HG03025 (cell line): ENCODE data around the gene GYG2.
"Not testable (repeated sequence)": the region's sequence is repeated elsewhere in the genome, so short reads cannot be mapped to it uniquely, and the experiment has no call there.

ENCODE experiments used
- ATAC-seq: cut with Tn5 transposase; IDR thresholded peaks from one replicate; pipeline ENCODE4 v1.9.1; 2021; ENCODE audit warnings: mild to moderate bottlenecking, moderate library complexity; ENCODE audit not compliant: unreplicated experiment, low FRiP score

GYG2 gene

GRCh38 chrX:2863646-2864045 is 34.9 kb downstream of the GYG2 start:
- no peak for ATAC-seq

- no peak for ATAC-seq
Observed at GRCh38 chrX:2867206-2867605, 38.5 kb downstream of the GYG2 start.

- no peak for ATAC-seq
Observed at GRCh38 chrX:2870650-2871049, 41.9 kb downstream of the GYG2 start.

- ATAC-seq, result no peak
Observed at GRCh38 chrX:2871831-2872230, 43.1 kb downstream of the GYG2 start.

- no peak for ATAC-seq
Observed at GRCh38 chrX:2872671-2873277, 44.0 kb downstream of the GYG2 start.

- ATAC-seq, result no peak
Observed at GRCh38 chrX:2874222-2875135, 45.7 kb downstream of the GYG2 start.

GRCh38 chrX:2875136-2875481 is 46.4 kb downstream of the GYG2 start:
- no peak for ATAC-seq

GRCh38 chrX:2875798-2876399 is 47.2 kb downstream of the GYG2 start:
- ATAC-seq, result no peak

GRCh38 chrX:2878563-2878962 is 49.8 kb downstream of the GYG2 start:
- ATAC-seq, result no peak

- no peak for ATAC-seq
Observed at GRCh38 chrX:2879670-2880069, 50.9 kb downstream of the GYG2 start.

GRCh38 chrX:2883770-2884169 is 55.0 kb downstream of the GYG2 start:
- no peak for ATAC-seq

GRCh38 chrX:2888309-2888708 is 59.6 kb downstream of the GYG2 start:
- no peak for ATAC-seq

GRCh38 chrX:2889045-2889605 is 60.4 kb downstream of the GYG2 start:
- no peak for ATAC-seq

GRCh38 chrX:2889706-2890490 is 61.2 kb downstream of the GYG2 start:
- not testable (repeated sequence) for ATAC-seq

GRCh38 chrX:2890536-2891460 is 62.1 kb downstream of the GYG2 start:
- ATAC-seq, result not testable (repeated sequence)

- ATAC-seq, result no peak
Observed at GRCh38 chrX:2892816-2893215, 64.1 kb downstream of the GYG2 start.

GRCh38 chrX:2894885-2895292 is 66.2 kb downstream of the GYG2 start:
- ATAC-seq, result no peak

GRCh38 chrX:2897311-2897689 is 68.6 kb downstream of the GYG2 start:
- ATAC-seq, result no peak
